ENCODE data around the gene APEH. TPM values are rescaled to one million over a fixed set of nuclear protein-coding genes. Genes with fewer than 3 reads are reported as not detected.

Gene APEH
- total RNA-seq, 2 donors from 2014 or later, result 151 to 278 TPM

DNA sequence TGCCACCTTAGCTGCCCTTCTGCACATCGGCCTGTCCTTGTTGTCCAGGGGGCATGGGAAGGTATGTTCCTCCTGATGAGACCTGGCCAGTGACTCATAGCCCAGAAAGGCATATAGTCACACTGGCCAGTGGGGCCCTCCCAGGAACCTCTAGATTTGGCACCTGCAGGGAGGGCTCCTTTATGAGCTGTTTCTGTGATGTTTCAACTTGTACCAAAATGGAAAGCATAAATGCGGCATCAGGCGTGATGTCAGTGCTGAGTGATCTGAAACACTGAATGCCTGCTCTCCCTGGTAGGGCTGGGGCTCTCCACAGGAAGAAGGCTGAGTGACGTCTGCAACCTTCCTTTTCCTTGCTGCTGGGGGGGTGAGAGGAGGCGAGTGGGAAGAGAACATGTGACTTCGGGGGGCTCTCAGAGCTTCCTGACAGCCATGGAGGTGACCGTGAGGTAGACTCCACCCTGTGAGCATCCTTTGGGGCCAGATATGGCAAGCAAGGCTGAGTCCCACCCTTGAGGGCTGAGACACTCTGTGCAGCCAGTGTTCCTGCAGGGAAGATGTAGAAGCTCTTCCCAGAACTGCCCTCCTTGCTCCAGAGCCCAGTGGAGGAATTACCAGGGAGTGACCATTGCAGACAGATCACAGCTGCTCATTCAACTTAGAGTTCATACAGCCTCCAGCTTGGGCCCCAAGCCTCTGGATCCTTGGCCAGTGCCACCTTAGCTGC, 37.1 kb upstream of the APEH start:
- Histone ChIP-seq H3K4me1 (no peaks in the 10 kb centered on the region), H3K9ac (ENCODE audit: low read depth in 2 of 2, low read length in 2 of 2) (no peak overlapping the region), H3K36me3 (no peaks in the 10 kb centered on the region), H3K27me3 (no peaks in the 10 kb centered on the region), H3K27ac (no peak overlapping the region), H3K4me3 (no peak overlapping the region), H3K9me3 (no peaks in the 10 kb centered on the region)
- TF ChIP-seq CTCF (IDR thresholded peaks at IDR 0.05), result no peak
- intact Hi-C loops (cut with DNase I), result no loop called here
- DNase-seq, result no peak

- intact Hi-C loops (cut with DNase I), result no loop called here
- no peak for DNase-seq
- no peak overlapping the region for H3K9ac ChIP-seq (ENCODE audit: low read depth in 2 of 2, low read length in 2 of 2)
- no peaks in the 10 kb centered on the region for H3K27me3 ChIP-seq
- H3K4me3 ChIP-seq, result no peak overlapping the region
- no peaks in the 10 kb centered on the region for H3K9me3 ChIP-seq
- H3K27ac ChIP-seq, result no peak overlapping the region
- TF ChIP-seq CTCF (IDR thresholded peaks at IDR 0.05), result no peak
- H3K4me1 ChIP-seq, result no peaks in the 10 kb centered on the region
- H3K36me3 ChIP-seq, result no peaks in the 10 kb centered on the region
Measured at GRCh38 chr3:49638445-49638844, 35.7 kb upstream of the APEH start.

GRCh38 chr3:49639551-49639950, 34.6 kb upstream of the APEH start:
- intact Hi-C loops (cut with DNase I), result no loop called here
- Histone ChIP-seq H3K4me1 (no peaks in the 10 kb centered on the region), H3K27me3 (no peaks in the 10 kb centered on the region), H3K36me3 (no peaks in the 10 kb centered on the region), H3K4me3 (no peak overlapping the region), H3K9ac (ENCODE audit: low read depth in 2 of 2, low read length in 2 of 2) (no peak overlapping the region), H3K27ac (no peak overlapping the region), H3K9me3 (no peaks in the 10 kb centered on the region)
- TF ChIP-seq CTCF (IDR thresholded peaks at IDR 0.05), result no peak
- DNase-seq, result no peak

DNA sequence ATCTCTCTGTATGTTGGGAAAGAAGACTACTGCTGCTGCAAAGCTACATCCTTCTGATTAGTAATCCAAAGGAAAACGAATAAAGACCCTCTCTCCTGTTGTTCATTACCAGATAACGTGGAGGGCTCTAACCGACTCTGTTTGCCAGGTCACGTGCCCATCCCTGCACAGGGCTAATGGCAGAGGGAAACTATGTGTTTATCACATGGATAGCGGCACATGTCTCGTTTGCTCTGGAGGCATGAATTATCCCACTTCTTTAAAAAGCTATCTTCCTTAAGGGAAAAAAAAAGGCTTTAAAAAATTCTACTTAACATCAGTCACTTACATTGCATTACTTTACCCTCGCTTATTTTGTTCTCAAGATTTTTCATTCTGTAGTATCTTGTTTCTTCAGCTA, 32.9 kb upstream of the APEH start:
- intact Hi-C loops (cut with DNase I), result no loop called here
- no peaks in the 10 kb centered on the region for H3K9me3 ChIP-seq
- H3K4me3 ChIP-seq, result no peak overlapping the region
- H3K36me3 ChIP-seq, result no peaks in the 10 kb centered on the region
- no peak for TF ChIP-seq CTCF (IDR thresholded peaks at IDR 0.05)
- H3K27ac ChIP-seq, result no peak overlapping the region
- no peak overlapping the region for H3K9ac ChIP-seq (ENCODE audit: low read depth in 2 of 2, low read length in 2 of 2)
- H3K4me1 ChIP-seq, result no peaks in the 10 kb centered on the region
- H3K27me3 ChIP-seq, result no peaks in the 10 kb centered on the region
- no peak for DNase-seq

- no peaks in the 10 kb centered on the region for H3K9me3 ChIP-seq
- TF ChIP-seq CTCF (IDR thresholded peaks at IDR 0.05), result no peak
- no peaks in the 10 kb centered on the region for H3K27me3 ChIP-seq
- intact Hi-C loops (cut with DNase I), result no loop called here
- H3K36me3 ChIP-seq, result no peaks in the 10 kb centered on the region
- no peak overlapping the region for H3K27ac ChIP-seq
- DNase-seq, result no peak
- H3K4me1 ChIP-seq, result no peaks in the 10 kb centered on the region
- no peak overlapping the region for H3K9ac ChIP-seq (ENCODE audit: low read depth in 2 of 2, low read length in 2 of 2)
- H3K4me3 ChIP-seq, result no peak overlapping the region
Measured at GRCh38 chr3:49641921-49642707, 32.0 kb upstream of the APEH start.
